ENCODE results near the gene DGKQ.
"Not testable (repeated sequence)": the region's sequence is repeated elsewhere in the genome, so short reads cannot be mapped to it uniquely, and the experiment has no call there.

The DGKQ gene

DNA sequence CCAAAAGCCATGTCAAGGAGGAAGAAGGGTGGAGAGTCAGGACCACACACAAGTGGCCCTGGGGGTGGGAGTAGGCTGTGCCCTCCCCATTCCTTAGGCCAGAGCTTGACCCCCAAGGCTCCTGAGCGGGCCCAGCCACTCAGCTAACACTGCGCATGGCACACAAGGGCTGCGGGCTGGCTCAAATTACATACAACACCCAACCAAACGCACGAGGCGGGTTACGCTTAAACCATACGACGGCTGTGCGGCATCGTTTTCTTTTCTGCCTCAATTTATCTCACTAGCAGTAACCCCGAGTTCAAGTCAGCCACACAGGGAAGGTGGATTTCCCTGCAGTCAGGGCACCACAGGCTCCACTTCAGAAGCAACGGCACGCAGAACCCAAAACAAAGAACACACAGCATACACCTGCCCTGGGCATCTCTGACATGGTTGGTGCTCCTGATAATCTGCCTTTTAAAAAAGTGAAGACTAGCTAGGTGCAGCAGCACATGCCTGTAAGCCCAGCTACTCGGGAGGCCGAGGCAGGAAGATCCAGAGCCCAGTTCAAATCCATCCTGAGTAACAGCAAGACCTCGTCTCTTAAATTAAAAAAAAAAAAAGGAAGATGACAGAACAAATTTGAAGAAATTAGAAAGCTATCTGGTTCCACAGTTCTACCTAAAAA, 44.1 kb downstream of the DGKQ start:
- ChIA-PET POLR2A (no interaction called here), CTCF (interaction anchor here (1.3 kb wide), 1 partner anchor 8 kb away, joined by 8 read pairs; no protein-coding TSS in a partner anchor)
- DNase-seq (ENCODE audit: low read depth, low spot score) = no peak
- H3K4me3 ChIP-seq (ENCODE audit: low read depth, low read length) = no peak overlapping the region
- TF ChIP-seq, protein P1, sequence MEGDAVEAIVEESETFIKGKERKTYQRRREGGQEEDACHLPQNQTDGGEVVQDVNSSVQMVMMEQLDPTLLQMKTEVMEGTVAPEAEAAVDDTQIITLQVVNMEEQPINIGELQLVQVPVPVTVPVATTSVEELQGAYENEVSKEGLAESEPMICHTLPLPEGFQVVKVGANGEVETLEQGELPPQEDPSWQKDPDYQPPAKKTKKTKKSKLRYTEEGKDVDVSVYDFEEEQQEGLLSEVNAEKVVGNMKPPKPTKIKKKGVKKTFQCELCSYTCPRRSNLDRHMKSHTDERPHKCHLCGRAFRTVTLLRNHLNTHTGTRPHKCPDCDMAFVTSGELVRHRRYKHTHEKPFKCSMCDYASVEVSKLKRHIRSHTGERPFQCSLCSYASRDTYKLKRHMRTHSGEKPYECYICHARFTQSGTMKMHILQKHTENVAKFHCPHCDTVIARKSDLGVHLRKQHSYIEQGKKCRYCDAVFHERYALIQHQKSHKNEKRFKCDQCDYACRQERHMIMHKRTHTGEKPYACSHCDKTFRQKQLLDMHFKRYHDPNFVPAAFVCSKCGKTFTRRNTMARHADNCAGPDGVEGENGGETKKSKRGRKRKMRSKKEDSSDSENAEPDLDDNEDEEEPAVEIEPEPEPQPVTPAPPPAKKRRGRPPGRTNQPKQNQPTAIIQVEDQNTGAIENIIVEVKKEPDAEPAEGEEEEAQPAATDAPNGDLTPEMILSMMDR (IDR thresholded peaks at IDR 0.05; ENCODE audit: insufficient read depth, low read length, missing control alignments) = no peak

DNA sequence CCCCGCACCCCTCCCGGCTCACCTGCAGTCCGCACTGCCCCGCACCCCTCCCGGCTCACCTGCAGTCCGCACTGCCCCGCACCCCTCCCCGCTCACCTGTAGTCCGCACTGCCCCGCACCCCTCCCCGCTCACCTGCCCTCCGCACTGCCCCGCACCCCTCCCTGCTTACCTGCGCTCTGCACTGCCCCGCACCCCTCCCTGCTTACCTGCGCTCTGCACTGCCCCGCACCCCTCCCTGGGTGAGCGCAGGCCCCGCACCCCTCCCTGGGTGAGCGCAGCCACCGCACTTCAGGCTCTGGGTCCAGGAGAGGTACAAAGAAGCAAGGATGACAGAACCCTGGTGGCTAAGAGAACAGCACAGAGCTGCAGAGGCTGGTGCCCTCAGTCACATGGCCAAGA, 45.8 kb downstream of the DGKQ start:
- DNase-seq (ENCODE audit: low read depth, low spot score); POLR2A ChIA-PET; H3K4me3 ChIP-seq (ENCODE audit: low read depth, low read length); CTCF ChIA-PET: not testable (repeated sequence)

DNA sequence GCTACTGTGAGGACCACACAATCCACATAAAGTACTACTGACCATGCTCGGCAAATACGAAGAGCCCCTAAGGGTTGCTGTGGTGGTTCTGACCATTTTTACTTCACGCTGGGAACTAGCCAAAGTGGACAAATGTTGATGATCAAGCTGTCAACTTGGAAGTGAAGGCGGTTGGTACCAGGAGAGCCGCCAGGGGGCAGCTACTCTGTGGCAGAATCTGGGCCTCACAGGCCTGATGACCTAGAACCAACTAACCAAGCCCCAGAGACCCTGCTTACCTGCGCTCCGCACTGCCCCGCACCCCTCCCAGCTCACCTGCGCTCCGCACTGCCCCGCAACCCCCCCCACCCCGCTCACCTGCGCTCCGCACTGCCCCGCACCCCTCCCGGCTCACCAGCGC, 46.8 kb downstream of the DGKQ start:
- no peak for DNase-seq (ENCODE audit: low read depth, low spot score)
- no peak overlapping the region for H3K4me3 ChIP-seq (ENCODE audit: low read depth, low read length)
- CTCF ChIA-PET = no interaction called here
- TF ChIP-seq, protein P1 (IDR thresholded peaks at IDR 0.05; ENCODE audit: insufficient read depth, low read length, missing control alignments) = peak; percentile 22
- POLR2A ChIA-PET = no interaction called here

DNA sequence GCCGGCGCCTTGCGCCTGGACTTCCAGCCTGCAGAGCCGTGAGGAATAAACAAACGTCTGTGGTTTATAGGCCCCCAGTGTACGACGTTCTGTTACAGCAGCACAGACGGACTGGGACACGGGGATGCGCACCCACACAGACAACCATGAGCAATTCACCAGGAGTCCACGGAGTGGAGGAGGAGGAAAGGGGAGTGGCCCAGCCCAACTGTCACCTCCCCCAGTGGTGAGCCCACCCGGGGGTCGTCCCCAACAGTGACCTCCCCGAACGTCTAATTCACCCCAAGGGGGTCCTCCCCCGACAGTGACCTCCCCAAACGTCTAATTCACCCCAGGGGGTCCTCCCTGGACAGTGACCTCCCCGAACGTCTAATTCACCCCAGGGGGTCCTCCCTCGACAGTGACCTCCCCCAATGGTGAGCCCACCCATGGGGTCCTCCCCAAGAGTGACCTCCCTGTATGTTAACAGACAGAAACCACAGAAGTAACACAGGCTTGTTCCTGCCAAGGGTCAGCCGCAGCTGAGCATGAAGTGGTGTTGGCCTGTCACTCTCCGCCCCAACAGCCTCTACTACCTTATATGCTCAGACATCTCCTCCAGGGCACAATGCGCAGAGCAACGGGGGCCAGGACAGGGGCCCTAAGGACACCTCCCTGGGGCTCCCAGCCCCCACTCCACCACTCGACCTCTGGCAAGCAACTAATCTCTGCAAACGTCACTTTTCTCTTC, 47.4 kb downstream of the DGKQ start:
- CTCF ChIA-PET = no interaction called here
- DNase-seq (ENCODE audit: low read depth, low spot score) = no peak
- TF ChIP-seq, protein P1 (IDR thresholded peaks at IDR 0.05; ENCODE audit: insufficient read depth, low read length, missing control alignments) = no peak
- POLR2A ChIA-PET = no interaction called here
- no peak overlapping the region for H3K4me3 ChIP-seq (ENCODE audit: low read depth, low read length)

DNA sequence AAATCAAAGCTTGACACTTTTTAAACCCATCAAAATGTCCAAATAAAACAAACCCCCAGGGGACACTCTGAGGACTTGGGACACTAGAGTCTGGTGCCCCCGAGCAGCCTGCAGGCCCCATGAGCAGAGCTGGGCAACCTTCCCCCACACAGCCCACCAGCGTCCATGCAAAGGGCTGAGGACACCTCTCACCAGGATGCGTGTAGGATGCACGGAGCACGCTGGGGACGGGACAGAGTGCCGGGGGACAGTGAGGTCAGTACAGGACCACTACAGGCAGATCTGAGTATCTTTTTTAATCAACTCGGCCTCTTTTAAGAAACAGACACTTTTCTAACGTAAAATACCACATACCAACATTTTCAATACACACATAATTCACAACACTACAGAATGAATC, 48.2 kb downstream of the DGKQ start:
- TF ChIP-seq, protein P1 (IDR thresholded peaks at IDR 0.05; ENCODE audit: insufficient read depth, low read length, missing control alignments) = no peak
- no peak for DNase-seq (ENCODE audit: low read depth, low spot score)
- no peak overlapping the region for H3K4me3 ChIP-seq (ENCODE audit: low read depth, low read length)
- ChIA-PET CTCF (no interaction called here), POLR2A (no interaction called here)

DNA sequence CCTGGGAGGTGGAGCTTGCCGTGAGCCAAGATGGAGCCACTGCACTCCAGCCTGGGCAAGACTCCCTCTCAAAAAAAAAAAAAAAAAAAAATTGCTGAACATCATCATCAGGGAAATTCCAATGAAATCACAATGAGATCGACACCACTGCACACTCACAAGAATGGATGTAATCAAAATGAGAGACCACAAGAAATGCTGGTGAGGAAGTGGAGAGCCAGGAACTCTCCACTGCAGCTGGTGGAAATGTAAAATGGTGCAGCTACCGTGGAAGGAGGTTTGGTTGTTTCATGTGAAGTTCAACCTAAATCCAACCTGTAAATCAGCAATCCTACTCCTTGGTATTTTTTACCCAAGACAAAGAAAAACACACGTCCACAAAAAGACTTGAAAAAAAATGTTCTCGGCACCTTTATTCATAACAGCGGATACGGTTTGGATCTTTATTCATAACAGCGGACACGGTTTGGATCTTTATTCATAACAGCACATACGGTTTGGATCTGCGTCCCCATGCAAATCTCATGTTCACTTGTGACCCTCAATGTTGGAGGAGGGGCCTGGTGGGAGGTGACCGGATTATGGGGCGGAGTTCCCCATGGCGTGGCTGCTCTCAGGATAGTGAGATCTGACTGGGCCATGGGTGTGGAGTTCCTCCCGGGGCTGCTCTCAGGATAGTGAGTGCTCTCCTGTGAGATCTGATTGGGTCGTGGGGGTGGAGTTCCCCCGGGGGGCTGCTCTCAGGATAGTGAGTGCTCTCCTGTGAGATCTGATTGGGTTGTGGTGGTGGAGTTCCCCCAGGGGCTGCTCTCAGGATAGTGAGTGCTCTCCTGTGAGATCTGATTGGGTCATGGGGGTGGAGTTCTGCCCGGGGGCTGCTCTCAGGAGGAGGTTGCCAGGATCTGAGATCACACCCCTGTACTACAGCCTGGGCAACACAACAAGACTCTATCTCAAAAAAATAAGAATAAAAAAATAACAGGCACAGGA, 49.0 kb downstream of the DGKQ start:
- TF ChIP-seq, protein P1 (IDR thresholded peaks at IDR 0.05; ENCODE audit: insufficient read depth, low read length, missing control alignments) = no peak
- ChIA-PET POLR2A (no interaction called here), CTCF (interaction anchor here (0.8 kb wide), 1 partner anchor 8 kb away, joined by 3 read pairs; the partner anchor contains the start of genes GAK and TMEM175)
- H3K4me3 ChIP-seq (ENCODE audit: low read depth, low read length) = no peak overlapping the region
- no peak for DNase-seq (ENCODE audit: low read depth, low spot score)

Measured in AG04449 (cell line).